Activated naive CD4-positive, alpha-beta T cell treated with anti-CD3 and anti-CD28 coated beads, Interleukin-2, amount 50 U/mL, for 24 hours (primary cell): ENCODE results near the gene SPTAN1.

Experiments used
- H3K27ac Mint-ChIP-seq: one replicate; pipeline ENCODE4 v1.8.0; 2021; ENCODE audit warnings: mild to moderate bottlenecking, mixed read lengths
- H3K27me3 Mint-ChIP-seq: one replicate; pipeline ENCODE4 v1.8.0; 2021; ENCODE audit warnings: mixed read lengths
- H3K36me3 Mint-ChIP-seq: one replicate; pipeline ENCODE4 v1.8.0; 2021; ENCODE audit warnings: mixed read lengths
- H3K4me1 Mint-ChIP-seq: one replicate; pipeline ENCODE4 v1.8.0; 2021; ENCODE audit warnings: mixed read lengths
- H3K4me3 Mint-ChIP-seq: one replicate; pipeline ENCODE4 v1.8.0; 2021; ENCODE audit warnings: mild to moderate bottlenecking, mixed read lengths
- H3K9me3 Mint-ChIP-seq: one replicate; pipeline ENCODE4 v1.8.0; 2021; ENCODE audit warnings: mixed read lengths

Gene SPTAN1

DNA sequence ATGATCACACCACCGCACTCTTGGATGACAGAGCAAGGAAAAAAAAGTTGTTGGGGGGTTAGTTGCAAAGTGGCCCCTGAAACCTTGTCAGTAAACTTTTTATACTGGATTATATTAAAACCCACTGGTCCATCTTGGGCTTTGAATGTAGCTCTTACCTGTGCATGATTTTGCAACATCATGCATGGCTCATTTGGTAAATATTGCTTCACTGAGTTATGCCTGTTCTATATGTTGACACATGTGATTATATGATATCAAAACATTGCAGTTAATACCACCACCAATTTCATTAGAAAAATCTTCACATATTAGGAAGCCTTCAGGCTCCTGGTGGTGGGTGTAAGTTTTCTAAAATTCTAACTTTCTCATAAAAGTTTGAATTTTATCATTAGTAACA is 62.3 kb downstream of the SPTAN1 start:
- H3K27me3 Mint-ChIP-seq: no peaks in the 10 kb centered on the region
- H3K36me3 Mint-ChIP-seq: peaks cover 15% of the 10 kb centered on the region
- H3K4me1 Mint-ChIP-seq: no peaks in the 10 kb centered on the region
- no peak overlapping the region for H3K4me3 Mint-ChIP-seq
- no peaks in the 10 kb centered on the region for H3K9me3 Mint-ChIP-seq
- H3K27ac Mint-ChIP-seq: no peak overlapping the region

DNA sequence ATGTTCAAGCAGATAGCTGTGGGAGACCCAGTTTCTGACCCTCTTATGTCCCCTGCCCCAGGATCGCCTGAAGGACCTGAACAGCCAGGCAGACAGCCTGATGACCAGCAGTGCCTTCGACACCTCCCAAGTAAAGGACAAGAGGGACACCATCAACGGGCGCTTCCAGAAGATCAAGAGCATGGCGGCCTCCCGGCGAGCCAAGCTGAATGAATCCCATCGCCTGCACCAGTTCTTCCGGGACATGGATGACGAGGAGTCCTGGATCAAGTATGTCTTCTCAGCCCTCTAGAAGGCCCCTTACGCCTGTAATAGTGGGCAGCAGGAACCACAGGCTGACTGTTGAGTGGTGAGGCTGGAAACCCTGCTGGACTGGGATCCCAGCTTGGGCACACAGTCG is 63.2 kb downstream of the SPTAN1 start:
- Mint-ChIP-seq H3K36me3 (peaks cover 15% of the 10 kb centered on the region), H3K9me3 (no peaks in the 10 kb centered on the region), H3K4me1 (no peaks in the 10 kb centered on the region), H3K4me3 (no peak overlapping the region), H3K27me3 (no peaks in the 10 kb centered on the region), H3K27ac (no peak overlapping the region)

DNA sequence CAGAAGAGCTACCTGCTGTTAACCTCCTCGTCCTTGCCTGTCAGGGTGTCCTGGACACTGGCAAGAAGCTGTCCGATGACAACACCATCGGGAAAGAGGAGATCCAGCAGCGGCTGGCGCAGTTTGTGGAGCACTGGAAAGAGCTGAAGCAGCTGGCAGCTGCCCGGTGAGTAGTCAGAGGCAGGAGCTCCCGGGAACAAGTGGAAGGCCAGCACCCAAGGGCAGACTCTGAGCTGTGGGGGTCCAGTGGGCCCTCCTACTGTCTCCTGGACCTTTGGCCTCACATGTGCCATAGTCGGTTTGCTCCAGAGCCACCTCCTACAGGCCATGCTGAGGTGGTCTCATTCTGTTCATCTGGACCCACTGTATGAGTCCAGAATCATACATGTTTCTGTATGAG is 65.6 kb downstream of the SPTAN1 start:
- H3K27me3 Mint-ChIP-seq: no peaks in the 10 kb centered on the region
- peaks cover 11% of the 10 kb centered on the region for H3K36me3 Mint-ChIP-seq
- H3K9me3 Mint-ChIP-seq: no peaks in the 10 kb centered on the region
- H3K4me3 Mint-ChIP-seq: no peak overlapping the region
- no peak overlapping the region for H3K27ac Mint-ChIP-seq
- no peaks in the 10 kb centered on the region for H3K4me1 Mint-ChIP-seq

DNA sequence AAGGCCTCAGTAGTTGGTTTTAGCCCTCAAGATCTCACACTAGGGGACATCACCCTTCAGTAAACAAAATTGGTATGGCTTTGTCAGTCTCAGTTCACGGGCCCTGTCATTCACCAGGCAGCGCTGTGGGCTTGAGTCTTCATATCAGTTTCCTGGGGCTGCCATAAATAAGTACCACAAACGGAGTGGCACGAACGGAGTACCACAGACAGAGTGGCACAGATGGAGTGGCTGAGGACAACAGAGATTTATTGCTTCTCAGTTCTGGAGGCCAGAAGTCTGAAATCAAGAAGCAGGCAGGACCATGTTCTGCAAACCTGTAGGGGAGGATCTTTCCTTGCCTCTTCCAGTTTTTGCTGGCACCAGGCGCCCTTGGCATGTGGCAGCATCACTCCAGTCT is 66.7 kb downstream of the SPTAN1 start:
- Mint-ChIP-seq H3K4me3 (no peak overlapping the region), H3K36me3 (peaks cover 8% of the 10 kb centered on the region), H3K27me3 (no peaks in the 10 kb centered on the region), H3K4me1 (no peaks in the 10 kb centered on the region), H3K27ac (no peak overlapping the region), H3K9me3 (no peaks in the 10 kb centered on the region)

DNA sequence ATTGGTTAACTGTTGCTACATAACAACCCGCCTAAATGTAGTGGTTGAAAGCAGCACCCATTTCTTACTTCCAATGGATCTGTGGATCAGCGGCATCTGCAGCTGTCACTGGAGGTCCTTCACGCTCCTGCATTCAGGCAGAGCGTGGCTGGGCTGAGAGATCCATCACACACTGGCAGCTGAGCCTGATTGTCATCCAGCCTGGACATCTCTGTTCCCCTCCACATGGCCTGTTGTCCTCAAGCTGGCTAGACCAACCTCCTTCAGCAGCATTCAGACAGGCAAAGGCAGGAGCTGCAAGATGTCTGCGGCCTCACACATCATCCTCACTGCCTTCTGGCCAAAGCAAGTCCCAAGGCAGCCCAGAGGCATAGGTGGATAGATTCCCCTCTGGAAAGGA is 67.4 kb downstream of the SPTAN1 start:
- Mint-ChIP-seq H3K4me3 (no peak overlapping the region), H3K9me3 (no peaks in the 10 kb centered on the region), H3K36me3 (peaks cover 8% of the 10 kb centered on the region), H3K4me1 (no peaks in the 10 kb centered on the region), H3K27me3 (no peaks in the 10 kb centered on the region), H3K27ac (no peak overlapping the region)

DNA sequence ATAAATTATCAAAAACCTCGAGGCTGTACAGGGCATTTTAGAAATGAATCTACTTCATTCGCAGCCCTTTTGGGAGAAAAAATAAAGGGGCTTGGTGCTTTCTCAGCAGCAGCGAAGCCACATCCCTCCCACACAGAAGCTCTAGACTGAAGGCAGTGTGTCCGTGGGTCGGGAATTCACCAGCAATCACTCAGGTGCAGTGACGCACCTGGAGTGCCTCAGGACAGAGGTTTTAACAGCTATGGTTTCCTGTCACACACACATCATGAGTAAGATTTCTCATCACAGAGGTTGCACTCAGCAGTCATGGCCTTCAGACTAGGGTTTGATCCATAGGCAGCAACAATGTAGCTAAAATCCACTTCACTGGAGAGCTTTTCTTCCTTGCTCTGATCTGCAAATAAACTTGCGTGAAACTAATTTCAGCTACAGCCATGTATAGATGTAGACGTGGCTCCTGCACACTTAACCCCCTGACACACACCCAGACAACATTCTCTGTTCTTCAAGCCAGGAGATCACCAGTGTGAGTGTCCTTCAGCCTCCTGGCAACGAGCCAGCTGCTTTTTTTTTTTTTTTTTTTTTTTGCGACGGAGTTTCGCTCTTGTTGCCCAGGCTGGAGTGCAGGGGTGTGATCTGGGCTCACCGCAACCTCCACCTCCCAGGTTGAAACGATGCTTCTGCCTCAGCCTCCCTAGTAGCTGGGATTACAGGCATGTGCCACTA is 69.5 kb downstream of the SPTAN1 start:
- Mint-ChIP-seq H3K4me1 (no peaks in the 10 kb centered on the region), H3K36me3 (peaks cover 11% of the 10 kb centered on the region), H3K9me3 (no peaks in the 10 kb centered on the region), H3K4me3 (no peak overlapping the region), H3K27ac (no peak overlapping the region), H3K27me3 (no peaks in the 10 kb centered on the region)

DNA sequence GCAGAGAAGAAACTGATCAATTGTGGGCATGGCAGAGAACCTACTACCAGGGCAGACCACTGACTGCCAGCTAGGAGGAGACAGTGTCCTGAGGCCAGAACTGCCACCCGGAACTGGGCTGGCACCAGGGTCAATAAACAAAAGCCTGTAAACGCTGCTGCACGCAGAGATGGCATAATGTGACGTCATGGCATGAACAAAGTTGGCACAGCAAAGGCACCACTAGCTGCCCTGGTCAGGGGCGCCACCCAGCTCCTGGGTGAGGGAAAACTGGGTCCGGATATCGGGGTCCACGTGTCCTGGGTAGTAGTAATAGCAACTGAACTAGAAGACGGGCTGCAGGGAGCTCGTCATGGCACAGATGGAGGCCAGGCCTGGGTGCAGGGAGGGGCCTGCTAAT is 72.2 kb downstream of the SPTAN1 start:
- Mint-ChIP-seq H3K9me3 (no peaks in the 10 kb centered on the region), H3K36me3 (peaks cover 11% of the 10 kb centered on the region), H3K4me1 (no peaks in the 10 kb centered on the region), H3K27me3 (no peaks in the 10 kb centered on the region), H3K27ac (peak overlapping the region; percentile 24), H3K4me3 (no peak overlapping the region)

DNA sequence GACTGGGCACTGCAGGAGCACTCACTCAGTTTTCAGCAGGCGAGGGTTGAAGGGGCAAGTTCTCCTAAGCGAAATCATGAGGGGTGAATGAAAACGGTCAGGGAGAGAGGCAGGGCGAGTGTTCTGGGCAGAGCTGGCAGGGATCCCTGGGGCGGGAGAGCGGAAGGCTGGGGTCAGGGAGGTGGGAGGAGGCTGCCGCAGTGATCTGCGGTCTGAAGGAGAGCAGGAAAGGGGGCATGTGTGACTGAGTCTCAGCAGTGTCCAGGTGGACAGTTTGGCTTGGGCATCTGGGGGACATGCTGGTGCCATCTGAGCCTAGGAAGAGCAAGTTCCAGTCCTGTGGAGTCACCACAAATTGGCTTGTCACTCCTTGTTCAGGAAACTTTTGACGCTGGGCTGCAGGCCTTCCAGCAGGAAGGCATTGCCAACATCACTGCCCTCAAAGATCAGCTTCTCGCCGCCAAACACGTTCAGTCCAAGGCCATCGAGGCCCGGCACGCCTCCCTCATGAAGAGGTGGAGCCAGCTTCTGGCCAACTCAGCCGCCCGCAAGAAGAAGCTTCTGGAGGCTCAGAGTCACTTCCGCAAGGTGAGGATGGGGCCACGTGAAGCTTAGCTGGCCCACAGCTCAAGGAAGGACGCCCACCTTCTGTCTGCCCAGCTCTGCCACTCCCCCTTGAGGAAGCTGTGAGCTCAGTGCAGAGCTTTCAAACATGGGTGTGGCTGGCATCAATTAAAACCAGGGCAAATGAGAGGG is 73.2 kb downstream of the SPTAN1 start:
- H3K4me1 Mint-ChIP-seq: no peaks in the 10 kb centered on the region
- peaks cover 9% of the 10 kb centered on the region for H3K36me3 Mint-ChIP-seq
- no peaks in the 10 kb centered on the region for H3K9me3 Mint-ChIP-seq
- H3K27me3 Mint-ChIP-seq: no peaks in the 10 kb centered on the region
- no peak overlapping the region for H3K4me3 Mint-ChIP-seq
- H3K27ac Mint-ChIP-seq: no peak overlapping the region

DNA sequence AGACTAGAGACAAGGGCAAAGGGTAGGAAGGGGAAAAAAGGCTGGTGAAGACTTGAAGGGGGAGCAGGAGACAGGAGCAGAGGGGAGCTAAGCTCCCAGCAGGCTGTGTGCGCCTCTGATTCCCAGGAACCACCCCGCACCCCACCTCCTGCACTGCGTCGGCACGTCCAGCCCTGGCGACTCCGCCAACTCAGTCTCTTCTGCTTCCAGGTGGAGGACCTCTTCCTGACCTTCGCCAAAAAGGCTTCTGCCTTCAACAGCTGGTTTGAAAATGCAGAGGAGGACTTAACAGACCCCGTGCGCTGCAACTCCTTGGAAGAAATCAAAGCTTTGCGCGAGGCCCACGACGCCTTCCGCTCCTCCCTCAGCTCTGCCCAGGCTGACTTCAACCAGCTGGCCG is 73.8 kb downstream of the SPTAN1 start:
- Mint-ChIP-seq H3K9me3 (no peaks in the 10 kb centered on the region), H3K27me3 (no peaks in the 10 kb centered on the region), H3K4me3 (no peak overlapping the region), H3K27ac (peak overlapping the region; percentile 17), H3K36me3 (peaks cover 6% of the 10 kb centered on the region), H3K4me1 (no peaks in the 10 kb centered on the region)

DNA sequence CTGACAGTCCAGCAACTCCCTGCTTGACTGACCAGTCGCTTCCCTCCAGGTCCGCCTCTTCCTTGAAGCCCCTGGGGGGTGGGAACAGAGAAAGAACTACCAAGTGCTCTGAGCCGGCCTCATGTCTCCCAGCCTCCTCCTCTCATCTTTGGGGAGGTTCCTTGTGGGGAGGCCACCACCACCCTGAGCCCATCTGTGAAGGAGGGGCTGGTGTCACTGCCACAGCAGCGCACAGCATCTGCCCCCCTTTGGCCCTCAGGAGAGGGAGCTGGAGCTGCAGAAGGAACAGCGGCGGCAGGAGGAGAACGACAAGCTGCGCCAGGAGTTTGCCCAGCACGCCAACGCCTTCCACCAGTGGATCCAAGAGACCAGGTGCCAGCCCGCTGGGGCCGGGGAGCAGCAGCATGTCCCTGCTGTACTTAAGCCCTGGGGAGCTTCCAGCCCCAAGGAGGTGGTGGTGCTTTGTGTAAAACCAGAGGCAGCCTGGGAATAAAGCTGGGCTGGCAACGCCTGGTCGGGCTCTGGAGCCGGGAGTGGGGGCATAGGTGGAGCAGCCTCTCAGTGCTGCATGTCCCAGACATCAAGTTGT is 74.8 kb downstream of the SPTAN1 start:
- Mint-ChIP-seq H3K27me3 (no peaks in the 10 kb centered on the region), H3K4me1 (no peaks in the 10 kb centered on the region), H3K36me3 (peaks cover 9% of the 10 kb centered on the region), H3K4me3 (no peak overlapping the region), H3K9me3 (no peaks in the 10 kb centered on the region), H3K27ac (no peak overlapping the region)

DNA sequence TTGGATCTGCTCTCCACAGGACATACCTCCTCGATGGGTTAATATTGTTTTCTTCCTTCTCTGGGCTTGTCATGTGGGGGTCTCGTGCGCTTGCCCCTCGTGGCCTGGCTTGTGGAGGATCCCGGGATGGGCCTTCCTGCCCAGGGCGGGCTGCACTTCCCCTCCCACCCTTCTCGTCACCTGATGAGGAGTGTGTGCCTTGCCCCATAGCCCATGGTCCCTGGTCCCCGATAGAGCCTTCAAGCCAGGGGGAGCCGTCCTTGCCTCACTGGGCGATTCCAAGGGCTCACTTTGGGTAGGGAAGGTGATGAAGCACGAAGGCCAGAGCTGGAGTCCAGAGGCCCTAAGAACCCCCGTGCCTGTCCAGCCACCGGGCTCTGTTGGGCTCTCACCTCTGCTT is 75.5 kb downstream of the SPTAN1 start:
- H3K36me3 Mint-ChIP-seq: peaks cover 9% of the 10 kb centered on the region
- H3K27me3 Mint-ChIP-seq: no peaks in the 10 kb centered on the region
- H3K27ac Mint-ChIP-seq: no peak overlapping the region
- no peaks in the 10 kb centered on the region for H3K4me1 Mint-ChIP-seq
- H3K9me3 Mint-ChIP-seq: no peaks in the 10 kb centered on the region
- H3K4me3 Mint-ChIP-seq: no peak overlapping the region

DNA sequence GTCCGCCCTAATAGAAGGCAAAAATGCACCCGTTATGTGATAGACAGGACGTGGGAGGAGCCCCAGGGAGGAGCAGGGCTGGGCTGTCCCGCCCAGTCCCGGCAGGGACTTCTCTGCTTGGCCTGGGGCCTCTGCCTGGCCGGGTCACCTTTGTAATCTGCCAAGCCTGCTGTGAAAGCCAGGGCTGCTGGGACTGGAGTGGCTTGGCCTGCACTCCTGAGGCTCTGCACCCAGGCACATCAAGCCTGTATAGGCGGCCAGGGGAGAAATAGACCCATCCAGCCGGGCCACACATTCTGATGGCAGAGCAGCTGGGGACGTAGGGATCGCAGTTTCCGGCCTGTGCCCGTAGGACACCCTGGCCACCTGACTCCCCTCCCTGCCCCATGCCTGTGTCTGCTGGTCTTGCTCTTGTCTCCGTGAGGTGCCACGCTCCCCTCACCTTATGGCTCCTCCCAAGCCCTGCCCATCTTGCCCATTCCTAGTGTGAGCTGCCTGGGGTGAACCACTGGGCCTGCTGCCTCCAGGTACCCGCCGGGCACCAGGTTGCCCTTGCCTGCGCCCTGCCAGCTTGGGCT is 76.2 kb downstream of the SPTAN1 start:
- H3K36me3 Mint-ChIP-seq: peaks cover 11% of the 10 kb centered on the region
- no peak overlapping the region for H3K4me3 Mint-ChIP-seq
- no peak overlapping the region for H3K27ac Mint-ChIP-seq

DNA sequence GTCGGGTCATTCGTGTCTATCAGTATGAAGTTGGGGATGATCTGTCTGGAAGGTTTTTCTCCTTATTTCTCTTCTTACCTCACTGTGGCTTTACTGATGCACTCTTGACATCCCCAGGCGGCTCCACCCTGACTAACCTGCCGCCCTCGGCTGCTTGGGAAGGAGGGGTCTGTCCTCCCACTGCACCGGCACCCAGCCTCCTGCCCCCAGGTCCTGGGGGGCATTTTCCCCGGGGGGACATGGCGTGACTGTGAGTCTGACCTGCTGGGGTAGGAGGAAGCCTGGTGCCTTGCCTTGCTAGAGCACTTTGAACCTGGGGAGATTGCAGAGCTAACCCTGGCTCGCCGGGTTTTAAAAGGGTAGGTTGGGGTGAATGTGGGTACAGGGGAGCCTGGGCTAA is 76.7 kb downstream of the SPTAN1 start:
- Mint-ChIP-seq H3K27ac (no peak overlapping the region), H3K4me3 (no peak overlapping the region), H3K4me1 (no peaks in the 10 kb centered on the region), H3K27me3 (no peaks in the 10 kb centered on the region), H3K36me3 (peaks cover 11% of the 10 kb centered on the region), H3K9me3 (no peaks in the 10 kb centered on the region)

More for the DNA sequence above, 76.2 kb downstream of the SPTAN1 start:
- H3K9me3 Mint-ChIP-seq: no peaks in the 10 kb centered on the region
- no peaks in the 10 kb centered on the region for H3K4me1 Mint-ChIP-seq
- H3K27me3 Mint-ChIP-seq: no peaks in the 10 kb centered on the region

DNA sequence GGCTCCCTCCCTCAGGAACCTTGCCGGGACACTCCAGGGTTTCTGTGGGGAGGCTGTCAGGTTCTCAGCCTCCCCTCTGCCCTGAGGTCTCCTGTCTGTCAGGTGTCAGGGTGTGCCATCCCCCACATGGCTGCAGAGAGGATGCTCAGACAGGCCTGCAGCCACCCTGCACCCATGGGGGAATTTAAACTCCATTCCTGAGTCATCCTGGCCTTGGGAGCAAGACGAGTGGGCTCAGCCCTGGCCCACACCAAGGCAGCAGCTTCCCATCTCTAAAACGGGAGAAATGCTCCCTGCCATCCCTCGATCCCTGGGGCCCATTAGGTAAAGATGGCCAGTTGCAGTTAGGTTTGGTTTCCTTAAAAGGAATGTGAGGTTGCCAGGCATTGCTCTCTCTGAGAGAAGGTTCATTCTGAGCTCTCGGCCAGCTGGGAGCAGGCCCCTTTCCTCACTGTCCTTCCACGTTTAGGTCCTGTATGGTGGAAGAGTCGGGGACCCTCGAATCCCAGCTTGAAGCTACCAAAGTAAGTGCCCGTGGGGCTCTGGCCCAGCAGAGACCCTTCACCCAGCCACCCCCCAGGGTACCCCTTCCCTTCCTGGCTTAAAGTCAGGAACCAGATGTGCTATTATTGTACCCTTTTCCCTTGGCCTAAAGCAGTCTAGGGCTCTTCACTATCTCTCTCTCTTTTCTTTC is 77.6 kb downstream of the SPTAN1 start:
- no peaks in the 10 kb centered on the region for H3K9me3 Mint-ChIP-seq
- no peak overlapping the region for H3K4me3 Mint-ChIP-seq
- peak overlapping the region; percentile 51 for H3K27ac Mint-ChIP-seq
- no peaks in the 10 kb centered on the region for H3K27me3 Mint-ChIP-seq
- H3K36me3 Mint-ChIP-seq: peaks cover 11% of the 10 kb centered on the region
- no peaks in the 10 kb centered on the region for H3K4me1 Mint-ChIP-seq

DNA sequence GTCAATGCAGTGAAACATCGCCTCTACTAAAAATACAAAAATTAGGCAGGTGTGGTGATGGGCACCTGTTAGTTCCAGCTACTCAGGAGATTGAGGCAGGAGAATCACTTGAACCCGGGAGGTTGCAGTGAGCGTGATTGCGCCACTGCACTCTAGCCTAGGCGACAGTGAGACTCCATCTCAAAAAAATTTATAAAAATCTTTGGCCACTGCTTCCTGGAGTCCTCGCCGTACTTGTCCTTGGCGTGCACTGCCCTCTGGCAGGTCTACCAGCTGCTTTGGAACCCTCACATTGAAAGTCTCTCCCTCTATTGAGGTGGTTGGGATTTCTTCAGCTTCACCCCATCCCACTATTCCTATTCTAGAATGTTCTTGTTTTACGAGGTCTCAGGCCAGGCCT is 79.2 kb downstream of the SPTAN1 start:
- Mint-ChIP-seq H3K27me3 (no peaks in the 10 kb centered on the region), H3K36me3 (peaks cover 9% of the 10 kb centered on the region), H3K4me1 (no peaks in the 10 kb centered on the region), H3K4me3 (no peak overlapping the region), H3K9me3 (no peaks in the 10 kb centered on the region), H3K27ac (no peak overlapping the region)
